Lower leg skin (tissue), 4 donors: ENCODE data around the gene TBX19. TPM values are rescaled to one million over a fixed set of nuclear protein-coding genes. Genes with fewer than 3 reads are reported as not detected.

Experiments
- DNase-seq, 2 donors: peaks; one replicate each; pipeline ENCODE4 v3.0.0-alpha.2; 2019; ENCODE audit warnings: low spot score in 2 of 2
- H3K4me3 ChIP-seq: fragments of 200-600 bp; sonication (generic); 2 replicates; pipeline ENCODE4 v1.5.1; 2017; ENCODE audit warnings: mild to moderate bottlenecking, low read depth; ENCODE audit not compliant: poor library complexity, severe bottlenecking
- CTCF ChIP-seq, 3 donors: fragments of 450-650 bp; IDR thresholded peaks; one replicate each; pipeline ENCODE4 v1.5.1; 2016; ENCODE audit warnings: antibody characterized with exemption in 3 of 3, mild to moderate bottlenecking in 3 of 3, moderate library complexity in 2 of 3
- POLR2A ChIP-seq, 2 donors: fragments of 450-650 bp; IDR thresholded peaks; one replicate each; pipeline ENCODE4 v1.6.1; 2016 to 2017; ENCODE audit warnings: antibody characterized with exemption in 2 of 2, mild to moderate bottlenecking in 1 of 2, moderate library complexity in 1 of 2
- WGBS, 2 donors: methylation state at CpG; one replicate each; pipeline ENCODE4 v1.1.5; 2018; 5-methylcytosine and 5-hydroxymethylcytosine counted together
- intact Hi-C: fragments of 100-400 bp; cut with DNase I; formaldehyde crosslinking; loops from one replicate; pipeline ENCODE4 v1.15.0; 2023; ENCODE audit warnings: low total_unique reads
- total RNA-seq, 4 donors: library from RNA; depleted of rRNA; stranded (reverse); fragments of >200 nt; gene quantifications; one replicate each; pipeline ENCODE4 v1.1.0, GENCODE V29; 2016

The TBX19 gene
- total RNA-seq, 4 donors from 2014 or later: 1.8 to 7.5 (median 3.5) TPM

GRCh38 chr1:168281603-168282325 is 1.1 kb downstream of the TBX19 start:
- intact Hi-C loops: no loop called here
- 90 to 92% methylated on average over 11 of the region's 11 CpGs for WGBS, 2 donors
- DNase-seq: no peak

DNA sequence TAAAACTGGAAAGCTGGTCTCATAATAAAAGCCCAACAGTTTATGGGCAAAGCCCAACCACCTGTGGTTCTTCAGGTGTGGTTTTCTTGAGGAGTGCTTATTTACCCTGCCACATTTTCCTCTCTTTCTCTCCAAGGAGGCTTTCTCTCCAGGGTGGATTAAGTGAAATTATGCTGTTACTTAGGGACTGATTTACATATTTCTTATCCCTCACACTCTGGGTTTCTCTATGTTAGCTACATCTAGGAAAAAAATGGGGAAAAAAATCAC is 4.8 kb downstream of the TBX19 start:
- intact Hi-C loops: no loop called here
- DNase-seq: no peak
- TF ChIP-seq CTCF (IDR thresholded peaks at IDR 0.05) (no peak), POLR2A (IDR thresholded peaks at IDR 0.05) (no peak)
- H3K4me3 ChIP-seq: no peak overlapping the region

More at GRCh38 chr1:168281603-168282325, 1.1 kb downstream of the TBX19 start:
- TF ChIP-seq CTCF (IDR thresholded peaks at IDR 0.05) (no peak), POLR2A (IDR thresholded peaks at IDR 0.05) (no peak)
- H3K4me3 ChIP-seq: no peak overlapping the region

DNA sequence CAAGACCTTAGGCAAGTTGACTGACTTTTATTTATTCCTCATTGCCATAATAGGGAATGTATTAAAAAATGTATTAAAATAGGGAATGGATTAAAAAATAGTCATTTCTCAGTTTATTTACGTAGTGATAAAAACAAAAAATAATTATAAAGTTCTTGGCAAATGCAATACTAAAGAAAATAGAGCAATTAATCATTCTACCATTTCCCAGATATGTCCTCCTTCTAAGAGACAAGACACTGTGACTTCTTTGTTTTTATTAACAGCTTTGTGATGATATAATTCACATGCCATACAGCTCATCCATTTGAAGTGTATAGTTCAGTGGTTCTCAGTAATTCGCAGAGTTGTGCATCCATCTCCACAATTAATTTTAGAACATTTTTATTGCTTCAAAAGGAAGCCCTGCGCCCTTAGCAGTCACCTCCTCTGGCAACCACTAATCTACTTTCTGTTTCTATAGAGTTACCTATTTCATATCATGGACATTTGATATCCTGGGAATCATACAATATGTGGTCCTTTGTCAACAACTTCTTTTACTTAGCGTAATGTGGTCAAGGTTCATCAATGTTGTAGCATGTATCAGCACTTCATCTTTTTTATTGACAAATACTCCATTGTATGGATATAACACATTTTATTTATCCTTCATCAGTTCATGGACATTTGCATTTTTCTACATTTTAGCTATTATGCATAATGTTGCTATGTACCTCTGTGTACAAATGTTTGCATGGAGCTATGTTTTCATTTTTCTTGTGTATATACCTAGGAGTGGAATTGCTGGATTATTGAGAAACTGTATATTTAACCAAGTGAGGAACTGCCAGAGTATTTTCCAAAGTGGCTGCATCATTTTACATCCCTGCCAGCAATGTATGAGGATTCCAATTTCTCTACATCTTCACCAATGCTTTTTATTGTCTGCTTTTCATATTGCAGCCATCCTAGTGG is 5.6 kb downstream of the TBX19 start:
- no peak overlapping the region for H3K4me3 ChIP-seq
- 89 to 91% methylated on average over 4 of the region's 4 CpGs for WGBS, 2 donors
- DNase-seq: no peak
- TF ChIP-seq POLR2A (IDR thresholded peaks at IDR 0.05) (no peak), CTCF (IDR thresholded peaks at IDR 0.05) (no peak)
- intact Hi-C loops: no loop called here

GRCh38 chr1:168287237-168287664 is 6.6 kb downstream of the TBX19 start:
- TF ChIP-seq POLR2A (IDR thresholded peaks at IDR 0.05): no peak
- TF ChIP-seq CTCF (IDR thresholded peaks at IDR 0.05): no peak
- H3K4me3 ChIP-seq: no peak overlapping the region
- DNase-seq: no peak
- intact Hi-C loops: no loop called here
- 93 to 97% methylated on average over 1 of the region's 1 CpG for WGBS, 2 donors

GRCh38 chr1:168288311-168289052 is 7.8 kb downstream of the TBX19 start:
- 88 to 96% methylated on average over 3 of the region's 3 CpGs for WGBS, 2 donors
- DNase-seq: no peak
- no peak overlapping the region for H3K4me3 ChIP-seq
- TF ChIP-seq CTCF (IDR thresholded peaks at IDR 0.05) (no peak), POLR2A (IDR thresholded peaks at IDR 0.05) (no peak)
- intact Hi-C loops: no loop called here
